T-helper 1 cell treated with Interleukin-12 subunit alpha and Interleukin-12 subunit beta and Interleukin-4 antibody, amounts not matched to agents 30 μg/mL and 1 μg/mL, for 36 hours (primary cell): ENCODE measurements around the gene NRARP.
"Not testable (repeated sequence)": the region's sequence is repeated elsewhere in the genome, so short reads cannot be mapped to it uniquely, and the experiment has no call there.

Source experiments
- H3K27ac Mint-ChIP-seq: one replicate; pipeline ENCODE4 v1.8.0; 2021; ENCODE audit warnings: mild to moderate bottlenecking, mixed read lengths
- H3K27me3 Mint-ChIP-seq: one replicate; pipeline ENCODE4 v1.8.0; 2021; ENCODE audit warnings: low read depth, mixed read lengths
- H3K36me3 Mint-ChIP-seq: one replicate; pipeline ENCODE4 v1.8.0; 2021; ENCODE audit warnings: low read depth, mixed read lengths
- H3K4me1 Mint-ChIP-seq: one replicate; pipeline ENCODE4 v1.8.0; 2021; ENCODE audit warnings: low read depth, mixed read lengths
- H3K4me3 Mint-ChIP-seq: one replicate; pipeline ENCODE4 v1.8.0; 2021; ENCODE audit warnings: mild to moderate bottlenecking, moderate library complexity, mixed read lengths
- H3K9me3 Mint-ChIP-seq: one replicate; pipeline ENCODE4 v1.8.0; 2021; ENCODE audit warnings: mixed read lengths

The NRARP gene, protein sequence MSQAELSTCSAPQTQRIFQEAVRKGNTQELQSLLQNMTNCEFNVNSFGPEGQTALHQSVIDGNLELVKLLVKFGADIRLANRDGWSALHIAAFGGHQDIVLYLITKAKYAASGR

DNA sequence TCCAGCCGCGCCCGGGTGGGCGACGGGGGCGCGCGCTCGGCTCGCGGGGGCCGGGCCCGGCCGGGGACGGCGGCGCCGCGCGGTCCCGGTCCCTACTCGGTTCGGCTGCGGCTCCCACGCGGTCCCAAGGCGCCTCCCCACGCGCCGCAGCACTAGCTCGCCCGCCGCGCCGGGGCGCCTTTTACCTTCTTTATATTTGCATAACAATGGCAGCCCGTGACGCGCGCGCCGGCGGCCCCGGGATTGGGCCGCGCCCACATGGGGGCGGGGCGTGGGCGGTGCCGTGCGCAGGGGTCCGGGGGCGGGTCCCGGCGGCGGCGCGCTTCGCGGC lies at the start of gene NRARP:
NRARP (minus strand) TSS at position 154 of the 331 bp plus-strand sequence. CDS start 343 bp downstream, outside the sequence.
- Mint-ChIP-seq H3K27ac (no peak within 1 kb of the TSS), H3K4me1 (peaks cover 5% of the 10 kb centered on the region), H3K27me3 (peaks cover 26% of the 10 kb centered on the region), H3K4me3 (peak within 1 kb of the TSS; percentile 63), H3K36me3 (no peaks in the 10 kb centered on the region), H3K9me3 (no peaks in the 10 kb centered on the region)

DNA sequence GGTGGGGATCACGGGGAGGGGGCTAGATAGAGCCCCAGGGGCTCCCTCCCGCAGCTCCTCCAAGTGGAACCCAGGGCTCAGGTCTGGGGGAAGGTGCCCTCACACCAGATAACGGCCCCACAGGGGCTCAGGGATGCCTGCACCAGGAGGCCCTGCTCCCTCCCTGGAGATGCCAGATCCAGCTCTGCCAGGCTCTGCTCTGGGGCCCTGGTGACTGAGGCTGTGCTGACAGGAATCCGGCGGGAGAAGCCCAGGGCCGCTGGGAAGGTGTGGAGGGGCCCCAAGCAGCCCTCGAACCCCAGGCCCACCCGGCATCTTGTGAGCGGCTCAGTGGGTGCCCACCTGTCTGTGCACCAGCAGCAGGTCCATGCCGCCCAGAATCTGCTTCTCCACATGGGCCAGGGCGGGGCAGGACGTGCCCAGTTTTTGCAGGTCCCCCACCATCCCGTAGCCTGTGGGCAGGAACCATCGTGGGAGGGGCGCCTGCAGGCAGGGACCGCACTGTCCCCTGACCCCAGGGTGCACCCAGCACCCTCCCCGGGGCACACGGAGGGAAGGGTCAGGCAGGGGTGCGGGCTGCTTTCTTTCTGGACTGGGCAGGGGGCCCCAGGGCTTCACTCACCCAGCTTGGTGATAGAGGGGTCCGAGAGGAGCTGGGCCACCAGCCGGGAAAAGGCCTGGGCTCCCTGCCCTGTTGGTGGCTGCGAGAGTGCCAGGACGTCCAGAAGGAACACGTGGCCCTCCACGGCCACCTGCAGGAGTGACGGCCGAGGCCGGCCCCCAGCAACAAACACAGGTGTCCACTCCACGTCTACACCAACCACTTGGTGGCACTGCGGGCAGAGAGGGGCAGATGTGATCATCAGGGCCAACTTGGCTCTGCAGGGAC lies 48.9 kb upstream of the NRARP start:
- no peak overlapping the region for H3K4me3 Mint-ChIP-seq
- no peaks in the 10 kb centered on the region for H3K9me3 Mint-ChIP-seq
- no peaks in the 10 kb centered on the region for H3K36me3 Mint-ChIP-seq
- no peaks in the 10 kb centered on the region for H3K4me1 Mint-ChIP-seq
- H3K27ac Mint-ChIP-seq: no peak overlapping the region
- no peaks in the 10 kb centered on the region for H3K27me3 Mint-ChIP-seq

DNA sequence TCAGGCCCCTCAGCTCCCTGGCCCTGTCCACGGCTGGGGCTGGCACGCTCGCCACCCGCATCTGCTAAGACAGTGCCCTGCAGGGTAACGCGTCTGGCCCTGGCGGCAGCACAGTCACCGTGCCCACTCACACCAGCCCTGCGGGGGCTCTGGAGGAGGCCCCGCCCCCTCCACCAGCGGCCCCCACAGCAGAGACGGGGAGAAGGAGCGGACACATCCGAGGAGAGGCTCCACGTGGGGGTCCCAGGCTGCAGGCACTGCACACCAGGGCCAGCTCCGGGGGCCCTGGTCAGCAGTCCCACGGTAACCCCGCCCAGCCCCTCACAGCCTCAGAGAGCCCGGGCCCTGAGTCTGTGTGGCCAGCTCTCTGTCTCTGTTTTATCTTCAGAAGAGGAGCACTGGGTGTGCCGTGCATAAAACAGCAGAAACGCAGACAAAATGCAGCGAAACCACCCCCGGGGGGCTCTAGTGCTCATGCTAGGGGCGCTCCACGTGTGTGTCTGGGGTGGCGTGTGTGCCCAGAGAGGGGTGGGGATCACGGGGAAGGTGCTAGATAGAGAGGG lies 47.5 kb upstream of the NRARP start:
- Mint-ChIP-seq H3K27ac (no peak overlapping the region), H3K4me1 (no peaks in the 10 kb centered on the region), H3K27me3 (no peaks in the 10 kb centered on the region), H3K4me3 (no peak overlapping the region), H3K9me3 (no peaks in the 10 kb centered on the region), H3K36me3 (no peaks in the 10 kb centered on the region)

DNA sequence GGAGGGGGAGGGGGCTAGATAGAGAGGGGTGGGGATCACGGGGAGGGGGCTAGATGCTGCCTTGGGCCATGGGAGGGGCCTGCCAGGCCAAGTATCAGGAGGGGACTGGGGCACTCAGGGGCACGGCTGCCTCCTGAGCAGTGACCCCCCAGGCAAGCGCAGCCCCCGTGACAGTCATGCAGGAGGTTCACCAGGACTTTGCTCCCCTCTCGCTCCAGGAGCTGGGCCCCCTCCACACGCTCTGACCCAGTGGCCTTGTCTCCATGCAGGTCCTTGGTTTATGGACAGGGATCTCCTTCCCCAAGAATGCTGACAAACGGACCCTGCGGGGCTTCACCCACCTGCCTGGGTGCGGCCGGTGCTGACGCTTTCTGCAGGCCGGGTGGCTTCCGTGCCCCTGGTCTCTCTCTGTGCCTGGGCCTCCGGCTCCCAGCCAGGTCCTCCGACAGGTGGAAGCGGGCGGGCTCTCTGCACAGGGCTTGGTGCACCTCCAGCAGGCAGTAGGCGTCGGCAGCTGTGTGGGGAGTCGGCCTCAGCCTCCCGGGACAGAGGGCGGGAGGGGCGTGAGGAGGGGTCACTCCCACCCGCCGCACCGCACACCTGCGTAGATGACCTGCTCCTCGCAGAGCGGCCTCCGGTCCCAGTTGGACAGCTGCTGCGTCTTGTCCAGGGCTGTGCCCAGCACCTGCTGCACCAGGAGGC lies 46.8 kb upstream of the NRARP start:
- H3K4me1 Mint-ChIP-seq: no peaks in the 10 kb centered on the region
- no peaks in the 10 kb centered on the region for H3K27me3 Mint-ChIP-seq
- H3K36me3 Mint-ChIP-seq: no peaks in the 10 kb centered on the region
- H3K4me3 Mint-ChIP-seq: no peak overlapping the region
- no peak overlapping the region for H3K27ac Mint-ChIP-seq
- no peaks in the 10 kb centered on the region for H3K9me3 Mint-ChIP-seq

DNA sequence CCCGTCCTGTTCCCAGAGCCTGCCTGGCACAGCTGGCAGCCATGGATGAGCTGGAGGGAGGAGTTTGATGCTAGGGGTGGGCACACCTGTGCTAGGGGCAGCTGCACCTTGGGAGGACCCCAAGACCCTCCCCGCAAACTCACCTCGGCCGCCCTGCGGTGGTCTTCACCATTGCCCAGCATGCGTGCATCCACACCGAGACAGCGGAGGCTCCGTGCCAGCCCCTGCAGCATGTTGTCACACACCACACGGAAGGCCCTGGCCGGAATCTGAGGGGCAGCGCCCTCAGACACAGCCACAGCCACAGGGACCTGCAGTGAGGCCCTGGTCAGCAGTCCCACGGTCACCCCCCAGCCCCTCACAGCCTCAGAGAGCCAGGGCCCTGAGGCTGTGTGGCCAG lies 45.9 kb upstream of the NRARP start:
- no peak overlapping the region for H3K27ac Mint-ChIP-seq
- no peaks in the 10 kb centered on the region for H3K36me3 Mint-ChIP-seq
- no peaks in the 10 kb centered on the region for H3K27me3 Mint-ChIP-seq
- no peak overlapping the region for H3K4me3 Mint-ChIP-seq
- H3K4me1 Mint-ChIP-seq: no peaks in the 10 kb centered on the region
- H3K9me3 Mint-ChIP-seq: no peaks in the 10 kb centered on the region

DNA sequence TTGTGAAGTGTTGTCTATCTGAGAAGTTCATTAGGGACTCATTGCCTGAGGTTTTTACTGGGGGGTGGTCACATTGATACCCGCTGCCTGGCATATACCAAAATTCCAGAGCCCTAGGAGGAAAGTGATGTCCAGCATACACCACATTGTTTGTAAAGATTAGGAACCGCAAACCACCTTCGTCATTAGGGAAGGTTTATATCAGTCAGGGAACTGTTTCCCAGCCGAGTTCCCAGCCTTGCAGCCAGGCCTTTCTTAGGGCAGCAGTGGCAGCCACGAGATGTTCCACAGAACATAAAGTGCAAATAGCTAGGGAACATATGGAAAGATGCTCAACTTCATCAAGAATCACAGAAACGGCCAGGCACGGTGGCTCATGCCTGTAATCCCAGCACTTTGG lies 40.4 kb upstream of the NRARP start:
- Mint-ChIP-seq H3K4me3 (no peak overlapping the region), H3K27ac (no peak overlapping the region), H3K4me1 (no peaks in the 10 kb centered on the region), H3K9me3 (no peaks in the 10 kb centered on the region), H3K27me3 (no peaks in the 10 kb centered on the region), H3K36me3 (no peaks in the 10 kb centered on the region)

DNA sequence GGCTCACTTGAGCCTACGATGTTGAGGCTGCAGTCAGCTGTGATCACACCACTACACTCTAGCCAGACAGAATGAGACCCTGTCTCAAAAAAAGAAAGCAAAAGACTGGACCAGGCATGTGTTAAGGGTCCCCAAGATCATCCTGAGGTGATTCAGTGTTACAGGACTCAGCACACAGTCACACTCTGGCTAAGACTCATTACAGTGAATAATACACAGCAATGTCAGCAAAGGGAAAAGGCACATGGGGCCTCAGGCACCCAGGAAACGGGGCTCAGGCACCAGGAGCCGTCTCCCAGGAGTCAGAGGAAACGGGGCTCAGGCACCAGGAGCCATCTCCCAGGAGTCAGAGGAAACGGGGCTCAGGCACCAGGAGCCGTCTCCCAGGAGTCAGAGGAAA lies 39.2 kb upstream of the NRARP start:
- H3K27ac Mint-ChIP-seq: no peak overlapping the region
- no peaks in the 10 kb centered on the region for H3K36me3 Mint-ChIP-seq
- H3K27me3 Mint-ChIP-seq: no peaks in the 10 kb centered on the region
- H3K4me3 Mint-ChIP-seq: no peak overlapping the region
- no peaks in the 10 kb centered on the region for H3K4me1 Mint-ChIP-seq
- peaks cover 10% of the 10 kb centered on the region for H3K9me3 Mint-ChIP-seq

DNA sequence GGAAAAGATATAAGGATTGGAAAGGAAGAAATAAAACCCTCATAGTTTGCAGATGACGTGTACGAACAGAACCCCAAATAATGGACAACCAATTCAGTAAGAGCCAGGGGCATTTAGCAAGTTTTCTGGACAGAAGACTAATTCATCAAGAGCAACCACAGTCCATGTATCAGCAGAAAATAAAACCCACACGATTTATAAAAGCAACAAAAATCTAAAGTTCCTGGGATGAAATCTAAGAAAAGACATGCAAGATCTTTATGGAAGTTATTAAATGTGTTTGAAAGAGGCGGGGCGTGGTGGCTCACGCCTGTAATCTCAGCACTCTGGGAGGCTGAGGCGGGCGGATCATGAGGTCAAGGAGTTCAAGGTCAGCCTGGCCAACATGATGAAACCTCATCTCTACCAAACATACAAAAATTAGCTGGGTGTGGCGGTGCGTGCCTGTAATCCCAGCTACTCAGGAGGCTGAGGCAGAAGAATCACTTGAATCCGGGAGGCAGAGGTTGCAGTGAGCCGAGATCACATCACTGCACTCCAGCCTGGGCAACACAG lies 37.9 kb upstream of the NRARP start:
- H3K4me1 Mint-ChIP-seq, H3K4me3 Mint-ChIP-seq, H3K27ac Mint-ChIP-seq, H3K36me3 Mint-ChIP-seq, H3K27me3 Mint-ChIP-seq: not testable (repeated sequence)
- peaks cover 15% of the 10 kb centered on the region for H3K9me3 Mint-ChIP-seq

DNA sequence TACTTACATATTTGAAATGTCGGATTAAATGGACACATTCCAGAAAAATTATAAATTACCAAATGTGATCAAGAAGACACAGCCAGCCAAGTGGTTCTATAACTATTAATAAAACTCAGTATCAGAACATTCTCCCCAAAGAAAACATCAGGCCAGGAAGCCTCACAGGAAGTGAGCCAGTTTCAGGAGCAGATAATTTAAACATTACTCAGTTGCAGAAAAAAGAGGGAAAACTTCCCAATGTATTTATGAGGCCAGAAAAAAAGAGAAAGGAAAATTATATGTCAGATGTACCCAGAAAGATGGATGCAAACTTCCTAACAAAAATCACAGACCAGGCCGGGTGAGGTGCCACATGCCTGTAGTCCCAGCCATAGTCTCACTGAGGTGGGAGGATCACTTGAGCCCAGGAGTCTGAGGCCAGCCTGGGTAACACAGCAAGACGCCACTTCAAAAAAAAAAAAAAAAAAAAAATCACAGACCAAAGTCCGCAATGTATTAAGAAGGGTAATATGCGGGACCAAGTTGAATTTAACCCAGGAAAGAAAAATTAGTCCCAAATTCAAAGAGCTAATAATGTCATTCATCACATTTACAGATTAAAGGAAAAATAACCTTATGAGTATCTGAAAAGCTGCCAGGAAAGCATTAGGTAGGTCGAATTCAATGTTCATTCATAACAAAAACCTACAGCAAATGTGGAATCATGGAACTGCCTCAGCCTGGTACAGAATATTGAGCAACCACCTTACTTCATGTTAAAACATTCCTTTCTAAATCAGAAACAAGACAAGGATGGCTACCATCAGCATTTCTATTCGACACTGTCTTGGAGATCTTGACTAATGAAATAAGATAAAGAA lies 37.2 kb upstream of the NRARP start:
- Mint-ChIP-seq H3K4me1 (no peaks in the 10 kb centered on the region), H3K27me3 (no peaks in the 10 kb centered on the region)

DNA sequence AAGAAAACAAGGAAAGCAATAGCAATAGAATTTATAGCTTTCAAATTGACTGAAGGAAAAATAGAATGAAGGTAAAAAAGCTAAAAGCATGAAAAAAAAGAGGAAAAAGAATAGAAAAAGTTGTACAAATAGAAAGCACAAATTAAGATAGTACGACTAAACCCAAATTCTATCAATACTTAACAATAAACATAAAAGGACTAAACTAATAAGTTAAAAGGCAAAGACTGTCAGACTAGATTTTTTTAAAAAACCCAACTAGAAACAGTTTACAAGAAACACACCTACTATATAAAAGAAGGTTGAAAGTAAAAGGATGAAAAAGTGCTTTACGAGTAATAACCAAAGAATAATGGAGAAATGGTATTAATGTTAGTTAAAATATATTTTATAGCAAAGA lies 34.7 kb upstream of the NRARP start:
- Mint-ChIP-seq H3K4me3 (no peak overlapping the region), H3K4me1 (no peaks in the 10 kb centered on the region), H3K9me3 (peaks cover 21% of the 10 kb centered on the region), H3K27me3 (no peaks in the 10 kb centered on the region), H3K27ac (no peak overlapping the region), H3K36me3 (no peaks in the 10 kb centered on the region)

More for the DNA sequence above, 37.2 kb upstream of the NRARP start:
- Mint-ChIP-seq H3K9me3 (peaks cover 17% of the 10 kb centered on the region), H3K4me3 (no peak overlapping the region), H3K36me3 (no peaks in the 10 kb centered on the region), H3K27ac (no peak overlapping the region)

DNA sequence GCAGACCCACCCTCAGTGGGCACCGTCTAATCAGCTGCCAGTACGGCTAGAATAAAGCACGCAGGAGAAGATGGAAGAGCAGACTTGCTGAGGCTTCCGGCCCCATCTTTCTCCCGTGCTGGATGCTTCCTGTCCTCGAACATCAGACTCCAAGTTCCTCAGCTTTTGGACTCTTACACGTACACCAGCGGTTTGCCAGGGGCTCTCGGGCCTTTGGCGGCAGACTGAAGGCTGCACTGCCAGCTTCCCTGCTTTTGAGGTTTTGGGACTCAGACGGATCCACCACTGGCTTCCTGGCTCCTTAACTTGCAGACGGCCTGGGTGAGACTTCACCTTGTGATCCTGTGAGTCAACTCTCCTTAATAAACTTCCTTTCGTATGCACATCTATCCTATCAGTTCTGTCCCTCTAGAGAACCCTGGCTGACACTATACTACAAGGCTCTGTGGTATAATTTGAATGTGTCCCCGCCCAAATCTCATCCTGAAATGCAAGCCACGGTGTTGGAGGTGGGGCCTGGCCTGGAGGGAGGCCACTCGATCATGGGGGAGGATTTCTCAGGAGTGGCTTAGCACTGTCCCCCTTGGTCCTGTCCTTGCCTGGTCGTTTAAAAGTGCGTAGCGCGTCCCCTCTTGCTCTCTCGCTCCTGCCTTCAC lies 31.1 kb upstream of the NRARP start:
- Mint-ChIP-seq H3K36me3 (no peaks in the 10 kb centered on the region), H3K9me3 (peaks cover 35% of the 10 kb centered on the region), H3K27ac (no peak overlapping the region), H3K4me1 (peaks cover 2% of the 10 kb centered on the region), H3K27me3 (no peaks in the 10 kb centered on the region), H3K4me3 (no peak overlapping the region)

DNA sequence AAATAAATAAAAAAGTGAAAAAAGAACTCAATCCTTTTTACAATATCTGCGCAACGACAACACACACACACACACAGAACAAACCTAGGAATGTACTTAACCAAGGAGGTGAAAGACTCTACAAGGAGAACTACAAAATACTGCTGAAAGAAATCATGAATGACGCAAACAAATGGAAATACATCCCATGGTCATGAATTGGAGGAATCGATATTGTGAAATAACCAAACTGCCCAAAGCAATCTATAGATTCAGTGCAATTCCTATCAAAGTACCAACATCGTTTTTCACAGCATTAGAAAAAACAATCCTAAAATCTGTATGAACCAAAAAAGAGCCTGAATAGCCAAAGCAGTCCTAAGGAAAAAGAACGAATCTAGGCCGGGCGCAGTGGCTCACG lies 29.9 kb upstream of the NRARP start:
- Mint-ChIP-seq H3K36me3 (no peaks in the 10 kb centered on the region), H3K27ac (no peak overlapping the region), H3K9me3 (peaks cover 40% of the 10 kb centered on the region), H3K4me3 (no peak overlapping the region), H3K4me1 (peaks cover 8% of the 10 kb centered on the region), H3K27me3 (no peaks in the 10 kb centered on the region)

DNA sequence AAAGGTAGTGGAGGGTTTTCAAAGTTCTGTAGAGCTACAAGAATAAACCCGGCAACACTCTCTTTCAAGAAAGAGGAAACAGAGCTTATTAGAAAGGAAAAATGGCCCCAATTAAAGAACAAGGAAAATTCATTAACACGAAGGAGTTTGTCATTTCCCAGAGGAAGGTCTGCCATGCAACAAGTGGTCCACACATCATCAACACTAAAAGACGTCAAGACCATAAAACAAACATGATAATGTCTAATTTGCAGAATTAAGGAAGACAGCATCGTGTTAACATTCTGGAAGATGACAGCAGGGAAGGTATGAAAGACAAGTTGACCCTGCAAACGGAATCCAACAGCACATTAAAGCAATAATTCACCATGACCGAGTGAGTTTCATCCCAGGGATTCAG lies 28.6 kb upstream of the NRARP start:
- H3K36me3 Mint-ChIP-seq: no peaks in the 10 kb centered on the region
- peaks cover 16% of the 10 kb centered on the region for H3K4me1 Mint-ChIP-seq
- no peaks in the 10 kb centered on the region for H3K27me3 Mint-ChIP-seq
- peaks cover 35% of the 10 kb centered on the region for H3K9me3 Mint-ChIP-seq
- H3K27ac Mint-ChIP-seq: no peak overlapping the region
- H3K4me3 Mint-ChIP-seq: no peak overlapping the region
